Activated CD4-positive, alpha-beta T cell treated with anti-CD3 and anti-CD28 coated beads for 4 hours (primary cell): ENCODE measurements around the gene OR51B6.
"Not testable (repeated sequence)": the region's sequence is repeated elsewhere in the genome, so short reads cannot be mapped to it uniquely, and the experiment has no call there.

Experiments
- DNase-seq, 2 donors: peaks; one replicate each; pipeline ENCODE4 v3.0.0-alpha.2; 2020

The OR51B6 gene, protein sequence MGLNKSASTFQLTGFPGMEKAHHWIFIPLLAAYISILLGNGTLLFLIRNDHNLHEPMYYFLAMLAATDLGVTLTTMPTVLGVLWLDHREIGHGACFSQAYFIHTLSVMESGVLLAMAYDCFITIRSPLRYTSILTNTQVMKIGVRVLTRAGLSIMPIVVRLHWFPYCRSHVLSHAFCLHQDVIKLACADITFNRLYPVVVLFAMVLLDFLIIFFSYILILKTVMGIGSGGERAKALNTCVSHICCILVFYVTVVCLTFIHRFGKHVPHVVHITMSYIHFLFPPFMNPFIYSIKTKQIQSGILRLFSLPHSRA

DNA sequence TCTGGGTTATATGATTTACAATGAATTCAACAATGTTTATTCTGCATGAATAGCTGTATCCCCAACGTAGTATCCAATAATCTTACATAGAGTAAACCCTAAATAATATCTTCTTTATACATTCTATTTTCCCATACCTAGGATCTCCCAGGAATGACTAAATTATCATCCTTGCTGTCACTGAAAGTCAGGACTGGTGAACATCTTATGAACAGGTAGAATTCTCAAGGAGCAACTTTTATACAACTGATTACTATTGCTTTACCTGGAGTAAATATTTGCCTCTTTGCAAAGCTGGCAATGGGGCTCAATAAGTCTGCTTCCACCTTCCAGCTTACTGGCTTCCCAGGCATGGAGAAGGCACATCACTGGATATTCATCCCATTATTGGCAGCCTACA, at the start of gene OR51B6:
Gene OR51B6, plus strand, starts transcription at position 301 of the 400 bp plus-strand sequence. Its CDS starts 0 bp downstream, at position 301.
- DNase-seq = no peak

DNA sequence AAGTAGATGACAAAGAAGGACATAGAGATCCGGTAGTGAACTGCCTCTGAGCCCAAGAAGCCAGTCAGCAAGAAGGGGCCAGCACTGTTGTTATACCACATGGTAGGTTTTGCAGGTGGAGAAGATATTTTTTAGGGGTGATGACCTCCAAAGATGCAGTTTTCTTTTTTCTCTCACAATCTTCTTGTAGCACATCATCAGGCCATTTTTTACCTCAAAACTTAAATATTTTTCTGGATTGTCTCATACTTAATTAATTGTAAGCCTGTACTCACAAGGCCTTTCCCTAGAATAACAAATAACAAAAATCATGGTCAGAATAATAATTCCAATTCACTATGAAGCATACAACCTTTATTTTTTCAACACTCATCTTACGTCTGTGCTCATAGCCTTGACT, 49.5 kb upstream of the OR51B6 start, which contains the start of gene OR51B4:
Gene OR51B4, minus strand, starts transcription at position 101 of the 400 bp plus-strand sequence. Its CDS starts 0 bp downstream, at position 101.
- DNase-seq = no peak

DNA sequence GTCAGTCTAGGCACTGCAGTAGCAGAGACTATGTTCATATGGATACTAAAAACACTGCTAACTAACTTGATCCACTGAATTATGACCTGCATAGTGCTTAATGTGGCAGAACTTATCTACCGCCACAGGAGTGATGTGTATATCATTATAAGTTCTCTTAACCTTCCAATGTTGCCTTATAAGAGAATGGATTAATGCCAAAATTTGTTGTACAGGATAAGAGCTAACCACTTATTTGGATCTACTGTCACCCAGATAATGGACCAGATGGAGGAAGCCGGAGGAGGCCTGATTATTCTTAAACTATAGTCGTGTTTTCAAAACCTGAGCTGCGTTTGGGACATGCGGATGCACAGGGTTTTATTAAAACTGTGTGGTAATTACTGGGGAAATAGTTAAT, 47.7 kb upstream of the OR51B6 start:
- DNase-seq = no peak

DNA sequence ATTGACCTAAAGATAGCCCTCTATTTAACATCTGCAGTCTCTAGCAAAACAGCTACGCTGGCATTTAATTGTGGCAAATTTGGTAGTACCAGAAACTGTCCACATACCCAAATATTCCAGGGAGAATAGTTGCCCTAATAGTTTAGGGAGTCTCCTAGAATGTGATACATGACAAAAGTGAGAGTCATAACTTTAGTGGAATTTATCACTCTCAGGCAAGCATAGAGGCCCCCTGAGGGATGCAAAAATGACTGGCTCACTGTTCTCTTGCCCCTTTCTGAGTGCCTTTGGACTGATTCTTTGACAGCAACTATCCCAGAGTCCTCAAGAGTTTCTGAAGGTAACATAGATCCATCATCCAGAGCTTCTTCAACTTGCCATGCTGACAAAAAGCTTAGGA, 47.3 kb upstream of the OR51B6 start:
- no peak for DNase-seq

DNA sequence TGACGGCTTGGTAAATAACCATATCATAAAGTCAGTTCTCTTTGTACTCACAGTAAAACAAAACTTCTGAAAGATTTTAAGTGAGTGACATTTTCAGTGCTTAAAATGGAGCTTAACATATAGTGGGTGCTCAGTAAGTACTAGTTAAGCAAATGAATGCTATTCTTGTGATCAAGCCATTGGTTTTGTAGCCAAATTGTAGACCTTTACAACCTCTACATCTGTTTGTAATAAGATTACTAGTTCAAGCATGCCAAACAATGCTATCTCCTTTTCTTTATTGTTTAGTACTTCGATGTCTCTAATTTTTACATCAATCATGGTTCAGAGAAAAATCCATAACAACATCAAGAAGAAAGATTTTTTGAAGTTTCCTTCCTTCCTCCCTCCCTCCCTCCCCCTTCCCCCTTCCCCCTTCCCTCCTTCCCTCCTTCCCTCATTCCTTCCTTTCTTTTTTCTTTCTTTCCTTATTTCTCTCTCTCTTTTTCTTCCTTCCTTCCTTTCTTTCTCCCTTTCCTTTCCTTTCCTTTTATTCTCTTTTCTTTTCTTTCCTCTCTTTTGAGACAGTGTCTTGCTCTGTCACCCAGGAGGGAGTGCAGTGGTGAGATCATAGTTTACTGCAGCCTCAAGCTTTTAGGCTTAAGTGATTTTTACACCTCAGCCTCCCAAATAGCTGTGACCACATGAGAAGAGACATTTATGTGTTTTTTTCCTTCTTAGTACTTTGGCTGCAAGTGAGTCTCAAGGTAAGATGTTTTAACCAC, 43.9 kb upstream of the OR51B6 start:
- DNase-seq = no peak

DNA sequence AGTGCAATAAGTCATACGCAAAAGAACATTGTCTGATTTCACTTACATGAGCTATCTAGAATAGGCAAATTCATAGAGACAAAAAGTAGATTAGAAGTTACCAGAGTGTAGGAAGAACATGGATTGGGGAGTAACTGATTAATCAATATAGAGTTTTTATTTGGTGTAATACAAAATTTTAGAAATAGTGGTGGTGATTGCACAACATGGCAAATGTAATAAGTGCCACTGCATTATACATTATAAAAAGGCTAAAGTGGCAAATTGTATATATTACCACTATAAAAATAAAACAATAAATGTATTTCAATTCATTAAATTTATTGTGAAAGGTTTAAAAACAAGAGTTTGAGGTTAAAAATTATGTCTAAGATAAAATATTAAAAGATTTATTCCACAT, 40.9 kb upstream of the OR51B6 start:
- no peak for DNase-seq

DNA sequence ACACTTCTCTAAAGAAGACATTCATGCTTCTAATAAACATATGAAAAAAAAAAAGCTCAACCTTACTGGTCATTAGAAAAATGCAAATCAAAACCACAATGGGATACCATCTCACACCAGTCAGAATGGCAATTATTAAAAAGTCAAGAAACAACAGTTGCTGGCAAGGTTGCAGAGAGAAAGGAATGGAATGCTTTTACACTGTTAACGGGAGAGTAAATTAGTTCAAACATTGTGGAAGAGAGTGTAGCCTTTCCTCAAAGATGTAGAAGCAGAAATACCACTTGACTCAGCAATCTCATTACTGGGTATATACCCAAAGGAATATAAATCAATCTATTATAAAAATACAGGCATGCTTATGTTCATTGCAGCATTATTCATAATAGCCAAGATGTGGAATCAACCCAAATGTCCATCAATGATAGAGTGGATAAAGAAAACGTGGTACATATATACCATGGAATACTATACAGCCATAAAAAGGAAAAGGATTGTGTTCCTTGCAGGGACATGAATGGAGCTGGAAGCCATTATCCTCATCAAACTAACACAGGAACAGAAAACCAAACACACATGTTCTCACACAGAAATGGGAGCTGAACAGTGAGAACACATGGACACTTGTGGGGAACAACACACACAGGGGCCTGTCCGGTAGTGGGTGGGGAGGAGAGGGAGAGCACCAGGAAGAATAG, 37.8 kb upstream of the OR51B6 start:
- DNase-seq = not testable (repeated sequence)

DNA sequence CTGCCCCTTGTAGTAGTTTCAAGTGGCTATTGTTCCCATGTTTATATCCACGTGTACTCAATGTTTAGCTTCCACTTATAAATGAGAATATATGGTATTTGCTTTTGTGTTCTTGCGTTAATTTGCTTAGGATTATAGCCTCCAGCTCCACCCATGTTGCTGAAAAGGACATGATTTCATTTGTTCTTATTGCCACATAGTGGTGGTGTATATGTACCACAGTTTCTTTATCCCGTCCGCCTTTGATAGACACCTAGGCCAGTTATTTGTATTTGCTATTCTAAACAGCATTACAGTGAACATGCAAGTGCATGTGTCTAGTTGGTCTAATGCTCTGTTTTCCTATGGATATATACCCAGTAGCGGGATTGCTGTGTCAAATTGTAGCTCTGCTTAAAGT, 34.0 kb upstream of the OR51B6 start:
- DNase-seq = no peak

DNA sequence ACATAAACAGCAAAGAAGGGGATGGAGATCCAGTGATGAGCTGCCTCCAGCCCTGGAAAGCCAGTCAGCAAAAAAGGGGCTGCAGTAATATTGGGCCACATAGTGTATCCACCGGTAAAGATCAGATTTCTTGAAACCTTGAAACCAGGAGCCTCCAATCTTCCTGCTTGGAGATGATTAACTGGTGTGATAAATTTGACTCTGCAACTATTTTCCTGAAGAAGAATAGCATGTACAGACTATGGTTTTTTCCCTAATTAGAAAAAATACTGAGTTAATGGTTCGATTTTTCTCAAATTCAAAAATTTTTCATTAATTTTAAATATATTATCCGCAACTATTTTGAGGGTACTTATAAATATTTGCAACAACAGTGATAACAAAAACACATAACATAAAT, 27.1 kb upstream of the OR51B6 start, which contains the start of gene OR51B2:
Gene OR51B2, minus strand, starts transcription at position 101 of the 400 bp plus-strand sequence. Its CDS starts 0 bp downstream, at position 101.
- DNase-seq = no peak

DNA sequence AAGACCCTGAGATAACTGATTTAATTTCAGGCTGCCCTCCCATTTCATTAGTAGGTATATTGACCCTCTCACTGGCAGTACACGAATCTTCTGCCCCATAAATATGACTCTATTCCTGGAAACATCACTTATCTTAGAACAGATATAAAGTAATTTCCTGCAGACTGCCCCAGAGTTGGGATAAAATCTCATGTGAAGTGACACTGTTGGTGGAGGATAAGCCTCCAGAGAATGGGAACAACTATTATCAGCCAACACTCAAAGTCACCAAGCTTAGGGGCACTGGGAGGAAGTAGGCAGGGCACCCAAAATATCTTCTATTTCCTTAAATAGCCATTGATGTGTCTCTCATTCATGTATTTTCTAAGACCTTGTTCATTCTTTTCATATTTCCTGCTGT, 16.1 kb upstream of the OR51B6 start:
- DNase-seq = no peak

DNA sequence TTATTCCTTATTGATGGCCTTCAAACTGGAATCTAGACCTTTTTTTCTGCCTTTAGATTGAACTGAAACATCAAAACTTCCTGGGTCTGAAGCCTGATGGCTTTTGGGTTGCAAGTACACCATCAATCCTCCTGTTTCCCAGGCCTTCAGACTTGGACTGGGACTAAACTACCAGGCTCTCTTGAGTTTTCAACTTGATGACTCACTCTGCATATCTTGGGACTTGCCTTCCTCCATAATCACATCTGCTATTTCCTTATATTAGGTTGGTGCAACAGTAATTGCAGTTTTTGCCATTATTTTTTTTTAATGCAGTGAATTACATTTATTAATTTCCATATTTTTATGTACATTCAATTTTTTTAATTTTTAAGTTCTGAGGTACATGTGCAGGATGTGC, 15.0 kb upstream of the OR51B6 start:
- no peak for DNase-seq

DNA sequence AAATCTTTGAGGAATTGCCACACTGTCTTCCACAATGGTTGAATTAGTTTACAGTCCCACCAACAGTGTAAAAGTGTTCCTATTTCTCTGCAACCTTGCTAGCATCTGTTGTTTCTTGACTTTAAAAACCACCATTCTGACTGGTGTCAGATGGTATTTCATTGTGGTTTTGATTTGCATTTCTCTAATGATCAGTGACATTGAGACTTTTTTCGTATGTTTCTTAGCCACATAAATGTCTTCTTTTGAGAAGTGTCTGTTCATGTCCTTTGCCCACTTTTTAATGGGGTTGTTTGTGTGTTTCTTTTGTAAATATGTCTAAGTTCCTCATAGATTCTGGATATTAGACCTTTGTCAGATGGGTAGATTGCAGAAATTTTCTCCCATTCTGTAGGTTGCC, 14.1 kb upstream of the OR51B6 start:
- not testable (repeated sequence) for DNase-seq

DNA sequence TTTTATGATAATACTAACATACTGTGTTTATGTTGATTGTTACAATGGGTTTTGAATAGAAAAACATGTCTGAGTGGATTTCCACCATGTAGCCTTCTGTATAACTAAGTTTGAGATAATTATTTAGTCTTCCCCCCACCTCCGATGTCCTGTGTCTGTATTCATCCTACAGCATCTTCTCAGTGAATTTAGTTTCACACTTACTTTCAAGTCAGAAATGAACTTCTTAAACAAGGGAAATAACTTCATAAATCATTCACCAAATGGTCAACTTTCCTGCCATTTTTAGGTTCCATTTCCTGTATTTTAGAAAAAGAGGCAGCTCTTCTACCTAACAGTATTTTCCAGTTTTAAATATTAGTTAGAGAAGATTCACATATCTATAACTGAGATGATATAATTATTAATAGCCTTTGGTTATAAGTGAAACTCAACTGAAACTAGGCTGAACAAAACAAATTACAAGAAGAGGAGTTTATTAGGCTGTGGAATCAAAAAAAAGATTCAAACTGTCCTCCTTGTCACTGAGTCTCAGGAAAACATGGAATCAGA, 11.5 kb upstream of the OR51B6 start:
- no peak for DNase-seq

DNA sequence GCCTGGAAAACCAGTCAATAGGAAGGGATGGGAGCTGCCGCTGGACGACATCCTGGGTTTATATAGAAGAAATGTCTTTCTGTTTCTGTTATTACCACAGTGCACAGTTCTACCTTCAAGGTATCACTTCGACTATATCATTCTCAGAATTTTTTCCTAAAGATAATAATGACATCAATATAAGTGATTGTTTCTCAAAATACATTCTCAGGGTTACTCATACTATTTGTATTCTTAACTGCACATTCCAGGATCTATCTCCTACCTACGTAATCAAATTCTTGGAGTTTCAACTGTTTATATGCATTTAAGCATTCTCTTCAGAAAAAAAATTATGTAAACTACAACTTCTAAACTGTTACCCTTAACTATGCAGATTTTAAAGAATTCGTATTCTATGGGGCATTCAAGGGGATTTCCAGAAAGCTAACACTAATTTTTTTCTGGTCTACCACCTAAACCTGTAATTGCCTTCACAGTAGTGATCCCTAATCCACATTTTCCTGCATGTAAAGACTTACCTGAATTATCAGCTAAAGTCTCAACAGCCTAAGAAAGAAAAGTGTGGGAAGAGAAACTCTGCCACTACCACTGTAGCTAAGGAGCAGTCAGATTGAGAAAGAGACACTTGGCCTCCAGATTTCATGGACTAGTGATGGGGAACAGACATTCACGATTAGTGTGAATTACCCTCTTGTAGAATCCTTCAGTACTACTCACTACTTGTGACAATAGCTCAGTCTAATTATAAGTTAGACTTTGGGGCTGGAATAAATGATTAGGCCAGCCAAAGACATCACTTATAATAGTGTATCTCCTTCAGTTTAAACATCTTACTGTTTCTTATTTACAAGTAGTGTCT, 7.6 kb upstream of the OR51B6 start, which contains the start of gene OR51B5:
Gene OR51B5, minus strand, starts transcription at position 51 of the 862 bp plus-strand sequence. Its CDS starts 0 bp downstream, at position 51.
- no peak for DNase-seq

DNA sequence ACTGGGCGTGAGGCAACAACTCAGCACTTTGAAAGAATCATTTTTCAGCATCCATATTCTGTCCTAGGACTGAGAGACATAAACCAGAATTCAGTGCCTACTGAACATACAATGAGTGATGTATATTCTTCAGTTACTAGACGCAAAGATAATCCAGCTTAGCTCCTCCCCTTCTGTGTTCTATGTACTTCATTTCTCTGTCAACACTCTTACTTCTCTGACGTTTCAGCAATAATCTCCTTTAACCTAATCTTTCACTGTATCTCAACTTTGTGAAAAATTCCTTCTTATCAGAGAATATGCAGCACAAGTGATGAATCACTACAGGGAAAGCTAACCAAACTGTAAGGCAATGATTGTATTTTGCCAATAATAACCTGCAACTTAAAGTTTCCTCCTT, 5.5 kb upstream of the OR51B6 start:
- DNase-seq = no peak

DNA sequence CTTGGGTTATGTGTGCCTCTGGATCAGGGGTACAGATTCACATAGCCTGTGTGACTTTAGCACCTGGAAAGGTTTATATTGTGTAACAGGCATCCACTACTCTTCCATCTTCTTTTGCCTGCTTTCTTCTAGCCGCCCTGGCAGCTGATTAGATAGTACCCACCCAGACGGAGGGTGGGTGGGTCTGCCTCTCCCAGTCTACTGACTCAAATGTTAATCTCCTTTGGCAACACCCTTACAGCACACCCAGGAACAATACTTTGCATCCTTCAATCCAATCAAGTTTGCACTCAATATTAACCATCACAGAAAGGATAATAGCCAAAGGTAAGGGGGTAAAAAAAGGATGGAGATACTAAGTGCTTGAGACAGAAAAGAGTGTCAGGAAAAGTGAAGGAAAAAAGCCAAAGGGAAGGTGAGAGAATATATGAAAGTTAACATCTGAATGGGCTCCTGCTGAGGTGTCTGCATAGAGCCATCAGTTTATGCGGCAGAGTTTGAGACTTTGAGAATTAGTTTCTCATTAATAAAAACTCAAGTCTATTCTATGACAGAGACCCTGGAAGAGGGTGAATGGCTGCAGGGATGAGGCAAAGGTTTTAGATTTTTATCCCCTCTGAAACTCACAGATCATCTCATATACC, 2.6 kb upstream of the OR51B6 start:
- no peak for DNase-seq

DNA sequence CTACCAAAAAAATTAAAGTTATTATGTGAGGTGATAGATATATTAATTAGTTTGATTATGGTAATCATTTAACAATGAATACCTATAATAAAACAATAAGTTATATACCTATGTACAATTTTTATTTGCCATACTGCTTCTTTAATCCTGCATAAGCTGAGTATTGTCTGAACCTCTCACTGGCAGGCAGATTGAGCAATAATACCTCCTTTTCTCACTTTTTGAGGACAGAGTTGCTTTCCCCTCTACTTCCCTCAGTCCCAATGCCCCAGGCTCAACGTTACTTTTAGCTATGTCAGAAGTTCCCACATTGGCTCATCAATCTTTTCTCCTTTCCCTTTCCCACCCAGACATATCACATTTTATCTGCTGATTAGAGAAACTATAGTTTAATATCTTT, 1.8 kb upstream of the OR51B6 start:
- DNase-seq = no peak

DNA sequence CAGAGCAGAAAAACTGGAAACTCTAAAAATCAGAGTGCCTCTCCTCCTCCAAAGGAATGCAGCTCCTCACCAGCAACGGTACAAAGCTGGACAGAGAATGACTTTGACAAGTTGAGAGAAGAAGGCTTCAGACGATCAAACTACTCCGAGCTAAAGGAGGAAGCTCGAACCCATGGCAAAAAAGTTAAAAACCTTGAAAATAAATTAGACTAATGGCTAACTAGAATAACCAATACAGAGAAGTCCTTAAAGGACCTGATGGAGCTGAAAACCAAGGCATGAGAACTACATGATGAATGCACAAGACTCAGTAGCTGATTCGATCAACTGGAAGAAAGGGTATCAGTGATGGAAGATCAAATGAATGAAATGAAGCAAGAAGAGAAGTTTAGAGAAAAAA, 4.7 kb downstream of the OR51B6 start:
- DNase-seq = not testable (repeated sequence)

DNA sequence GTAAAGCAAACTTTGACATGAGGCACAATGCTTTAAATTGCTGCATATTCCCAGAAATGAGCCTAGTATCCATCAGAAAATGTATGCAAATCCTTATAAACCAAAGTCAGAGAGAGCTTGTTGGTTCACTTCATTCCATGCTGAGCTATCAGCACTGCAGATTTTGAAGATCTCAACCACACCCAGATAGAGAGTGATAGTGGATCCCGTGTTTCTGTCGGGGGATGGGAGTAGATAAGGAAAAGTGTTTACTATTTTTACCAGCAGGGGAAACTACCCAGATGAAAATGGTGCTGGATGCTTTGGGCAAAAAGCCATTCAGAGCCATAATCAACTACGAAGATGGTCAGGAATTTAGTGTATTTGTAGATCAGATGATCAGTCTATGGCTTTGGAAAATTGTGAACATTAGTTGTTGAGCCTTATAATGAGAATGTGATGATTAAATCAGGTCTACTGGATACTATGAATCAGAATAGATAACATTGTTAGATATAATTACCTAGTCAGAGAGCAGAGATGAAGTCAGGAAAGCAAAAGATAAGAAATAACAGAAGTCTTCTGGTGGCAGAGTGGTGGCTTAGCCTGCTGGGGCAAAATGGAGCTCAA, 10.8 kb downstream of the OR51B6 start:
- DNase-seq = no peak

DNA sequence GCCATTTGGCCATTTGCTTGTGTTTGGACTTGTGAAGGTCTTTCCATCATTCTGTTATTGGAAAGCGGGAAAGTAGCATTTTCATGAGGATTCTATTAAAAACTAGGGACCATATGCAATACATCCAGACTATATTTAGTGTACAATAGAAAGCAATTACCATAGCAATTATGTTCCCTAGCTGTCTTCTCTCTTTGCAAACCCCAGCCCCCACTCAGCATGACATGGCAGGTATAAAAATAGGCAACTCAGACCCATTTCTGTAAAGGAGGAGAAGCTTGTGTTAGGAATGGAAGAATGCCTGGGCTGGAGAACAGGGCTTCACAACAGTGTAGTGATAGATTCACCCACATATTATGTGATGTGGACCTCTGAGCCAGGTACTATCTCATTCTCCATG, 12.4 kb downstream of the OR51B6 start:
- DNase-seq = no peak

DNA sequence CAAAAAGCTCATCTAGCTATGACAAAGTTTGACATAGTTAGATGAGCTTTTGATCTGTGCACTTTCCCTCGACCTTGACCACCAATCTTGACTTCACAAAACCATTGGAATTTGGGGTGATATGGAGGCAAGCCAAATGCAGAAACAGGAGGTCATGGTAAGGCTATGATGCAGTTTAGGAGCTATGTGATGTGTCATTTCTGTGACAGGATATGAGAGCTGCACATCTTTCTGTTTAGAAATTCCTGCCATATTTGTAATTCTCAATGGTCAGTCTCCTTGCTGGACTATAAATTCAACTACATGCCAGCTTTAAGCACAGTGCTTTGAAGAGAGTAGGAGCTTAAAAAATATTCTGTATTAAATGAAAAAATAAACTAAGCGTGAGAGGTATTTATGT, 12.9 kb downstream of the OR51B6 start:
- DNase-seq = no peak
